ENCODE results near the gene LOXL3.

The LOXL3 gene

GRCh38 chr2:74597410-74597809 is 43.7 kb upstream of the LOXL3 start:
- Histone ChIP-seq H3K9me3 (ENCODE audit: control insufficient read depth, insufficient read depth, low read length) (no peaks in the 10 kb centered on the region), H3K4me1 (ENCODE audit: control insufficient read depth, low read length) (peaks cover 3% of the 10 kb centered on the region; the same call in 1 of the 2 replicates), H3K9me2 (replicated peaks; ENCODE audit: control insufficient read depth, low read length) (no peaks in the 10 kb centered on the region), H3K79me2 (ENCODE audit: control insufficient read depth, low read length) (no peaks in the 10 kb centered on the region), H4K20me1 (ENCODE audit: control insufficient read depth, insufficient read depth, low read depth, low read length) (no peaks in the 10 kb centered on the region), H3F3A (ENCODE audit: control insufficient read depth, insufficient read depth) (no peaks in the 10 kb centered on the region), H3K36me3 (ENCODE audit: control insufficient read depth, low read length) (no peaks in the 10 kb centered on the region), H3K27me3 (ENCODE audit: control insufficient read depth, low read length) (peaks cover 29% of the 10 kb centered on the region), H3K4me2 (ENCODE audit: low read length) (no peak overlapping the region), H3K4me3 (ENCODE audit: low read length) (no peak overlapping the region), H3K27ac (ENCODE audit: low read depth, low read length) (no peak overlapping the region)
- TF ChIP-seq EZH2phosphoT487 (IDR thresholded peaks at IDR 0.05; ENCODE audit: borderline replicate concordance, low read length) (no peak), CTCF (IDR thresholded peaks at IDR 0.05; ENCODE audit: low read depth, low read length, poor library complexity, severe bottlenecking) (no peak)

DNA sequence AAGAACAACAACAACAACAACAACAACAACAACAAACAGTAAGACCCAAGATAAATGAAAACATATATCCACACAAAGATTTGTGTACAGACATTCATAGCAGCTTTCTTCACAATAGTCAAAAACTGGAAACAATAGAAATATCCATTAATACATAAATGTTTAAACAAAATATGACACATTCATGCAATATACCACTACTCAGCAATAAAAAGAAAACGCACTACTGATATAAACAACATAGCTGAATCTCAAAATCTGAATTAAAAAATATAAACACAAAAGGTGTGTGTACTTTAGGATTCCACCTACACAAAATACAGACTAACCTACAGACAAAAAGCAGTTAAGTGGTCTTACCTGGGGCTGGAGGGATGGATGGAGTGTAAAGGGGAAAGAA is 42.8 kb upstream of the LOXL3 start:
- H3K27me3 ChIP-seq (ENCODE audit: control insufficient read depth, low read length), result peaks cover 27% of the 10 kb centered on the region
- TF ChIP-seq EZH2phosphoT487 (IDR thresholded peaks at IDR 0.05; ENCODE audit: borderline replicate concordance, low read length), result no peak
- no peak for TF ChIP-seq CTCF (IDR thresholded peaks at IDR 0.05; ENCODE audit: low read depth, low read length, poor library complexity, severe bottlenecking)
- no peaks in the 10 kb centered on the region for H3F3A ChIP-seq (ENCODE audit: control insufficient read depth, insufficient read depth)

DNA sequence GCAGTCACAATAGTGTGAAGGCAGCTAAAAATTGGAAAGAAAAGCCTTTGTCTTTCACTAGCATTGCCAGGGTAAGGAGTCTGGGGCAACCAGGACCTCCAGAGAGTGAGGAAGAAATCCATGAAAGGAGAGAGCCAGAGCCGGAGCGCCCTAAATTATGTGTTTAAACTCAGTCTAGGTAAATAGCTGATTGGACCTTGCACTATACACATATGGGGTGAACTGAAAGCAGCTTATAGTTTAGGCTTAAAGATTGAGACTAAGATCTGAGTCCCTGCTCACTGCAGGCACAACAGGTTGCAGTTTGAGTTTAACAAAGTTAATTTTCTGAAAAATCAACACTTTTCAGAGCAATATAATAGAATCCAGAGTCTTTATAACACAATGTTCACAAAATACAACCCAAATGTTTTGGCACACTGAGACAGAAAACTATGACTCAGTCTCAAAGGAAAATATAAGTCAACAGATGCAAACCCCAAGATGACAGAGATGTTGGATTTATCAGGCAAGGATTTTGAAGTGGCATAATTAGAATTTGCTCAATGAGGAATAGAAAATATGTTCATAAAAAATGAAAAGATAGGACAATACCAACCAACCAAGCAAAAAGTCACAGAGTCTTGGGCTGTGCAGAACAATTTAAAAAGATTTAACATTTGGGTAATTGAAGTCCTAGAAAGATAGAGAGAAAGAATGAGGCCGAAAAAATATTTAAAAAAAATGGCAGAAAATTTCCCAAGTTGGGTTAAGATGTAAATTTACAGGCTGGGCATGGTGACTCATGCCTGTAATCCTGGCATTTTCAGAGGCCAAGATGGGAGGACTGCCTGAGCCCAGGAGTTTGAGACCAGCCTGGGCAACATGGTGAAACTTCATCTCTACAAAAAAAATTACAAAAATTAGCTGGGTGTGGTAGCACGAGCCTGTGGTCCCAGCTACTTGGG is 40.4 kb upstream of the LOXL3 start:
- H3K79me2 ChIP-seq (ENCODE audit: control insufficient read depth, low read length), result no peaks in the 10 kb centered on the region
- peaks cover 38% of the 10 kb centered on the region for H3K27me3 ChIP-seq (ENCODE audit: control insufficient read depth, low read length)
- TF ChIP-seq CTCF (IDR thresholded peaks at IDR 0.05; ENCODE audit: low read depth, low read length, poor library complexity, severe bottlenecking), result no peak
- no peak for TF ChIP-seq EZH2phosphoT487 (IDR thresholded peaks at IDR 0.05; ENCODE audit: borderline replicate concordance, low read length)
- H3K4me1 ChIP-seq (ENCODE audit: control insufficient read depth, low read length), result no peaks in the 10 kb centered on the region
- H3K36me3 ChIP-seq (ENCODE audit: control insufficient read depth, low read length), result no peaks in the 10 kb centered on the region
- no peaks in the 10 kb centered on the region for H3K9me2 ChIP-seq (replicated peaks; ENCODE audit: control insufficient read depth, low read length)
- no peaks in the 10 kb centered on the region for H4K20me1 ChIP-seq (ENCODE audit: control insufficient read depth, insufficient read depth, low read depth, low read length)
- no peaks in the 10 kb centered on the region for H3F3A ChIP-seq (ENCODE audit: control insufficient read depth, insufficient read depth)
- no peak overlapping the region for H3K27ac ChIP-seq (ENCODE audit: low read depth, low read length)
- no peak overlapping the region for H3K4me2 ChIP-seq (ENCODE audit: low read length)
- H3K9me3 ChIP-seq (ENCODE audit: control insufficient read depth, insufficient read depth, low read length), result no peaks in the 10 kb centered on the region
- H3K4me3 ChIP-seq (ENCODE audit: low read length), result no peak overlapping the region

More for the DNA sequence above, 42.8 kb upstream of the LOXL3 start:
- Histone ChIP-seq H3K9me2 (replicated peaks; ENCODE audit: control insufficient read depth, low read length) (no peaks in the 10 kb centered on the region), H3K4me2 (ENCODE audit: low read length) (no peak overlapping the region), H3K9me3 (ENCODE audit: control insufficient read depth, insufficient read depth, low read length) (no peaks in the 10 kb centered on the region), H3K79me2 (ENCODE audit: control insufficient read depth, low read length) (no peaks in the 10 kb centered on the region), H3K4me1 (ENCODE audit: control insufficient read depth, low read length) (peaks cover 3% of the 10 kb centered on the region; the same call in 1 of the 2 replicates), H3K27ac (ENCODE audit: low read depth, low read length) (no peak overlapping the region), H4K20me1 (ENCODE audit: control insufficient read depth, insufficient read depth, low read depth, low read length) (no peaks in the 10 kb centered on the region), H3K4me3 (ENCODE audit: low read length) (no peak overlapping the region), H3K36me3 (ENCODE audit: control insufficient read depth, low read length) (no peaks in the 10 kb centered on the region)

Data from DOHH2 (cell line).